Calu3 (cell line): ENCODE measurements around the gene ELF5. TPM values are rescaled to one million over a fixed set of nuclear protein-coding genes. Genes with fewer than 3 reads are reported as not detected.

Experiments used
- BruUV-seq: library from RNA; stranded (reverse); fragments of 400-500 nt; replicated peaks from 2 replicates; lab custom pipeline; 2021; lab: Mats Ljungman, UMichigan
- CTCF ChIA-PET: fragments of 300-600 bp; sonication (Branson Sonifier 250); formaldehyde crosslinking; loops from one replicate; lab custom pipeline; 2022; ENCODE audit warnings: antibody characterized with exemption; lab: Charles Lee
- DNase-seq: peaks from one replicate; pipeline ENCODE4 v3.0.0; 2022
- H3K27ac Mint-ChIP-seq: one replicate; pipeline ENCODE4 v1.8.0; 2022; ENCODE audit warnings: mixed read lengths; ENCODE audit not compliant: unreplicated experiment
- H3K27me3 Mint-ChIP-seq: one replicate; pipeline ENCODE4 v1.8.0; 2022; ENCODE audit warnings: mixed read lengths; ENCODE audit not compliant: unreplicated experiment
- H3K36me3 Mint-ChIP-seq: one replicate; pipeline ENCODE4 v1.8.0; 2022; ENCODE audit warnings: mild to moderate bottlenecking, moderate library complexity, mixed read lengths; ENCODE audit not compliant: insufficient read depth, unreplicated experiment
- H3K4me1 Mint-ChIP-seq: one replicate; pipeline ENCODE4 v1.8.0; 2022; ENCODE audit warnings: mild to moderate bottlenecking, low read depth, mixed read lengths; ENCODE audit not compliant: unreplicated experiment
- H3K4me3 Mint-ChIP-seq: one replicate; pipeline ENCODE4 v1.8.0; 2022; ENCODE audit warnings: mild to moderate bottlenecking, low read depth, moderate library complexity, mixed read lengths; ENCODE audit not compliant: unreplicated experiment
- H3K9me3 Mint-ChIP-seq: one replicate; pipeline ENCODE4 v1.8.0; 2022; ENCODE audit warnings: low read depth, mixed read lengths; ENCODE audit not compliant: unreplicated experiment
- CTCF ChIP-seq: fragments of 200-600 bp; IDR thresholded peaks from one replicate; pipeline ENCODE4 v1.8.0; 2022; ENCODE audit warnings: antibody characterized with exemption; ENCODE audit not compliant: unreplicated experiment
- intact Hi-C: fragments of 100-400 bp; cut with micrococcal nuclease; formaldehyde crosslinking; loops from one replicate; pipeline ENCODE4 v1.10.0; 2022; ENCODE audit not compliant: unreplicated experiment
- total RNA-seq: library from RNA; stranded (reverse); gene quantifications from 2 replicates; pipeline ENCODE4 v1.2.3, GENCODE V29; 2022

Gene ELF5
- total RNA-seq, 1 experiment from 2014 or later = not detected

- Mint-ChIP-seq H3K4me1 (peaks cover 17% of the 10 kb centered on the region), H3K36me3 (peaks cover 16% of the 10 kb centered on the region), H3K9me3 (no peaks in the 10 kb centered on the region), H3K27me3 (no peaks in the 10 kb centered on the region), H3K27ac (peak overlapping the region; percentile 96), H3K4me3 (peak overlapping the region; percentile 98)
- no peak for DNase-seq
- BruUV-seq = TSS peak; percentile 25
- CTCF ChIA-PET = interaction anchor here (0.5 to 1.5 kb wide), 2 partner anchors 9 to 12 kb away, joined by 3 to 4 read pairs; no protein-coding TSS in a partner anchor
- no peak for TF ChIP-seq CTCF
- intact Hi-C loops = no loop called here
Measured at GRCh38 chr11:34439610-34440198, 73.9 kb downstream of the ELF5 start.

GRCh38 chr11:34438529-34439507 lies 74.8 kb downstream of the ELF5 start, which contains the start of gene CAT:
TSS of gene CAT (plus strand) at chr11:34438934. CDS start at chr11:34439014, 80 bp downstream.
- H3K27ac Mint-ChIP-seq = peak within 1 kb of the TSS; percentile 96
- intact Hi-C loops = no loop called here
- no peak for TF ChIP-seq CTCF
- H3K4me1 Mint-ChIP-seq = peaks cover 17% of the 10 kb centered on the region
- peak; percentile 98 for DNase-seq
- peaks cover 16% of the 10 kb centered on the region for H3K36me3 Mint-ChIP-seq
- BruUV-seq = no TSS peak
- no peaks in the 10 kb centered on the region for H3K9me3 Mint-ChIP-seq
- CTCF ChIA-PET = interaction anchor here (1.5 kb wide), 1 partner anchor 8 kb away, joined by 4 read pairs; no protein-coding TSS in a partner anchor
- no peaks in the 10 kb centered on the region for H3K27me3 Mint-ChIP-seq
- peak within 1 kb of the TSS; percentile 98 for H3K4me3 Mint-ChIP-seq

DNA sequence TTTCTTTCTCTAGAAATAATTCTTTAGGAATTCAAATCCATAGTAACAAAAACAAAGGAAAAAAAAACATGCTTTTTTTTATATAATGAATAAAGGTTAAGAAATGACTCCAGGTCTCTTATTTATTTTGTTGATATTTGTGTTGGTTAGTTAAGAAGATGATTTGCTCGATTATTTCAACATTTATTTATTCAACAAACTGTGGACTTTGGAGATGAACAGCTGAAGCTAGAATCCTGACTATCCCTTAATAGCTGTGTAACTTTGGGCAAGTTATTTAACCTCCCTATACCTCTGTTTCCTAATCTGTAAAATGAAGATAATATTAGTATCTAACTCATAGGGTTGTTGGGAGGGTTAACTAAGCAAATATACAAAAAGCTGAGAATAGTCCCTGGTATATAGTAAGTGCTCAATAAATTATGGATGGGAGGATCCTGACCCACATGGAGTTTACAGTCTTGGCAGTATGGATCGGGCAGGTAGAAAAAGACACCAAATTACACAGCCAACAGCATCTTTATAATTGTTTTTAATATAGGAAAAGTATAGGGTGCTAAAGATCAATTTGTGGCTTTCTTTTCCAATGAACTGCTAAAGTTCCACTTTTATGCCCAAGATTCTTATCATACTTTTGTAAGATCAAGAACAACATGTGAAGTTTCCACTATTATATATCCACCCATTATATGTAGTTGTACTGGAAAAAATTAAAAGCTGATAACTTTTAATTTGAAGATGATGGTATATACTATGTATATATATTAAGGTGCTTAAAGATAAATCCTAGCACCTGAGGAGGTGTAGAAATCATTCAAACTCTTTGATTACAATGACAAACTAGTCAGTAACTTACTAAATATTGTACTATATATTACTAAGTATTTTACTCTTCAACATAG lies 76.1 kb downstream of the ELF5 start:
- Mint-ChIP-seq H3K36me3 (peaks cover 16% of the 10 kb centered on the region), H3K27me3 (no peaks in the 10 kb centered on the region), H3K9me3 (no peaks in the 10 kb centered on the region), H3K4me1 (peaks cover 17% of the 10 kb centered on the region), H3K27ac (no peak overlapping the region), H3K4me3 (no peak overlapping the region)
- CTCF ChIA-PET = no interaction called here
- DNase-seq = no peak
- no peak for TF ChIP-seq CTCF
- intact Hi-C loops = no loop called here
- BruUV-seq = no TSS peak

DNA sequence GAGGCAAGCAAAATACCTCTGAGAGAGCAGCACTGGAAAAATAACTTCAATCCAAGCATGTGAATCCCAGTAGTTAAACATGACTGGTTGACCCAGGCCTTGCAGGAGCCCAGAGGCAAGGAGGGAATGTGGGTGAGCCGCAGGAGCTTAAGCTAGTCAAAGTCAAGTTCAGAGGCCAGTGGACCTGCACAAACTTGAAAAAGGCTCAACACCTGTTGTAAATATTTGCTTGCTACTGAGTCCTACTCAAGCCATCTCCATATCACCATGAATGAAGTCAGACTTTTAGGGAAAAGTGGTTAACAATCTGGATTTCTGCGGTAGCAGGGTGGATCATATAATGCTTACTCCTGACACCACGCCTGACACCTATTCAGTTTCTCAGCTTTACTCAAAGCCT lies 79.7 kb downstream of the ELF5 start:
- no TSS peak for BruUV-seq
- no peak for TF ChIP-seq CTCF
- Mint-ChIP-seq H3K27ac (no peak overlapping the region), H3K9me3 (no peaks in the 10 kb centered on the region), H3K4me1 (no peaks in the 10 kb centered on the region), H3K4me3 (no peak overlapping the region), H3K27me3 (no peaks in the 10 kb centered on the region), H3K36me3 (peaks cover 9% of the 10 kb centered on the region)
- DNase-seq = no peak
- CTCF ChIA-PET = interaction anchor here (0.5 kb wide), 1 partner anchor 201 kb away, joined by 6 read pairs; no protein-coding TSS in a partner anchor
- intact Hi-C loops = no loop called here
